GM13976 (cell line): ENCODE data around the gene TBC1D5.

Source experiments
- DNase-seq: peaks from one replicate; pipeline ENCODE4 v3.0.0; 2012; ENCODE audit warnings: low spot score
- in situ Hi-C: fragments of 300-500 bp; cut with MboI; formaldehyde crosslinking; loops from one replicate; pipeline ENCODE4 v1.12.0; 2022; ENCODE audit warnings: low sequenced_read_pairs, mixed read lengths, inconsistent platforms; ENCODE audit not compliant: unreplicated experiment
- TF ChIP-seq, protein P1 (sequence below): IDR thresholded peaks from 2 replicates; pipeline ENCODE4 v1.5.1; 2012; ENCODE audit warnings: borderline replicate concordance, mild to moderate bottlenecking; ENCODE audit not compliant: insufficient read depth; ENCODE audit errors: extremely low read depth, missing control alignments, control extremely low read depth

TBC1D5 gene

DNA sequence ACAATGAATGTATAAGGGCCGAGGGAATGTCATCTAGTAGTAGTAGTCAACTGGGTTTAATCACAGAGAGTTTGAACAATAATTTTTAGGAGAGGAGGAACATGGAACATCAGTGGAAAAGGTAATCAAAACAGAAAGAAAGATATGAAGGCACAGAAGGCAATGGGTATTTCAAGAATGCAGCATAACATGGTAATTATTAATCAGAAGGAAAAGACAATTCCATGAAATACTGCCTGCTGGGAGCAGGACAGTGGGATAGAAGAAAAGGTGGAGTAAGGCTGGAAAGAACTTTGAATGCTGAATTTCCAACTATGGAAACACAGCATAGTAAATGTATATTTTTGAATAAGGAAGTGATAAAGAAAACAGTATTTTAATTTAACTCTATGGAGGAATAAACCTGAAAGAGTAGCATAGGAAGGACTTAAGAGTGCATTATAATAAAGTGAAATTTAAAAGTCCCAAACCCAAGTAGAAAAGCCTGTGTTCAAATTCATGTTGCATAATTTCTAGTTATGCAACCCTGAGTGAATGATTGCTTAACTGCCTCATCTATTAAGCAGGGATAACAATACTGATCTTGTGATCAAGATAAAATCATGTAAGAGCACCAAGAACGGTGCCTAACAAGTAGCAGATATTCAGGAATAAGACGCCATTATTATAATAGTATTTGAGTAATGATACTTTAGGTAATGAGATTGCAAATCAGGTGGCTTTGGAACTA is 357.7 kb downstream of the TBC1D5 start:
- in situ Hi-C loops = no loop called here
- DNase-seq = no peak
- TF ChIP-seq, protein P1, sequence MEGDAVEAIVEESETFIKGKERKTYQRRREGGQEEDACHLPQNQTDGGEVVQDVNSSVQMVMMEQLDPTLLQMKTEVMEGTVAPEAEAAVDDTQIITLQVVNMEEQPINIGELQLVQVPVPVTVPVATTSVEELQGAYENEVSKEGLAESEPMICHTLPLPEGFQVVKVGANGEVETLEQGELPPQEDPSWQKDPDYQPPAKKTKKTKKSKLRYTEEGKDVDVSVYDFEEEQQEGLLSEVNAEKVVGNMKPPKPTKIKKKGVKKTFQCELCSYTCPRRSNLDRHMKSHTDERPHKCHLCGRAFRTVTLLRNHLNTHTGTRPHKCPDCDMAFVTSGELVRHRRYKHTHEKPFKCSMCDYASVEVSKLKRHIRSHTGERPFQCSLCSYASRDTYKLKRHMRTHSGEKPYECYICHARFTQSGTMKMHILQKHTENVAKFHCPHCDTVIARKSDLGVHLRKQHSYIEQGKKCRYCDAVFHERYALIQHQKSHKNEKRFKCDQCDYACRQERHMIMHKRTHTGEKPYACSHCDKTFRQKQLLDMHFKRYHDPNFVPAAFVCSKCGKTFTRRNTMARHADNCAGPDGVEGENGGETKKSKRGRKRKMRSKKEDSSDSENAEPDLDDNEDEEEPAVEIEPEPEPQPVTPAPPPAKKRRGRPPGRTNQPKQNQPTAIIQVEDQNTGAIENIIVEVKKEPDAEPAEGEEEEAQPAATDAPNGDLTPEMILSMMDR = no peak

DNA sequence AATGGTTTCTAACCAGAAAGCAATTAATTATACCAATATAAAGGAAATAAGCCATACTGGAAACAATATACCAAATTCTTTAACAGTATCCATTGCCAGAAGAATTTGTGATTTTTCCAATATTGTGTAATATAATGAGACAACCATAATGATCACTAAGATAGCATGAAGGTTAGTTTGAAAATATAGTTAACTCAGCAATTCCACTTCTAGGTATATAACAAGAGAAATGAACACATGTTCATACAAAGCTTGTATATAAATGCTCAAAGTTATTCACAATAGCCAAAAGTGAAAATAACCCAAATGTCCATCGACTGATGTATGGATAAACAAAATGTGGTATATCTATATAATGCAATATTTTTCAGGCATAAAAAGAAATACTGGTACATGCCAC is 369.1 kb downstream of the TBC1D5 start:
- in situ Hi-C loops = no loop called here
- no peak for DNase-seq
- TF ChIP-seq, protein P1 = no peak

GRCh38 chr3:17372362-17373210 is 369.8 kb downstream of the TBC1D5 start:
- TF ChIP-seq, protein P1 = no peak
- DNase-seq = no peak
- in situ Hi-C loops = no loop called here

DNA sequence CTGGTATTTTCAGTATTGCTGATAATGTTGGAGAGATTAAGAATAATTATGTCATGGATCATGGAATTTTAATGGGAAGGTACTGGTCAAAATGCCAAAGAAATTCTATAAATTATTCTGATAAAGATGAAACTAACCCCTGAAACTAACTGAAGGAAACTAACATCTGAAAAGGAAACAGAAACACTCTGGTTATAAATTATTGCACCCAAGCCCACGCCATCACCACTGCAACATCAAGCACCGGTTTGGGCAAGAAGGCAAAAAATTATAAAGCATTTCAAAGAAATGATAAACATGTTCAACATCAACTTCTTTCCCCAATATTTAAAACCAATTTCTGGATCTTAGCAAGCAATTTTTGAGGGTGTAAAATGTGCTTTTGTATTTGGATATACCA is 372.5 kb downstream of the TBC1D5 start:
- TF ChIP-seq, protein P1 = no peak
- in situ Hi-C loops = no loop called here
- no peak for DNase-seq

GRCh38 chr3:17367171-17367570 is 375.3 kb downstream of the TBC1D5 start:
- TF ChIP-seq, protein P1 = no peak
- in situ Hi-C loops = no loop called here
- DNase-seq = no peak

- no peak for DNase-seq
- TF ChIP-seq, protein P1 = no peak
- in situ Hi-C loops = no loop called here
These were observed 381.4 kb downstream of the TBC1D5 start for GRCh38 chr3:17360991-17361390.
